Smooth muscle cell (in vitro differentiated cells): ENCODE measurements around the gene TMPRSS6. TPM values are rescaled to one million over a fixed set of nuclear protein-coding genes. Genes with fewer than 3 reads are reported as not detected.
A peak's percentile ranks its signal among the peaks of the same experiment; 100 is the strongest.

Source experiments
- DNase-seq: peaks from one replicate; lab custom pipeline; 2025; ENCODE audit not compliant: unreplicated experiment; lab: John Stamatoyannopoulos, UW
- H2AFZ ChIP-seq: fragments of 200-600 bp; sonication (generic); 2 replicates; pipeline ENCODE4 v1.6.0; 2016; ENCODE audit warnings: antibody characterized with exemption, low read depth, mild to moderate bottlenecking
- H3F3A ChIP-seq: fragments of 200-600 bp; sonication (generic); 2 replicates; pipeline ENCODE4 v1.6.0; 2017; ENCODE audit warnings: antibody characterized with exemption, low read depth
- H3K27ac ChIP-seq: fragments of 200-600 bp; sonication (generic); 2 replicates; pipeline ENCODE4 v1.5.1; 2016; ENCODE audit warnings: low read depth, mild to moderate bottlenecking
- H3K27me3 ChIP-seq: fragments of 200-600 bp; sonication (generic); 2 replicates; pipeline ENCODE4 v1.6.1; 2016; ENCODE audit warnings: low read depth, mild to moderate bottlenecking
- H3K36me3 ChIP-seq: fragments of 200-600 bp; sonication (generic); 2 replicates; pipeline ENCODE4 v1.5.1; 2016; ENCODE audit warnings: low read depth
- H3K4me1 ChIP-seq: fragments of 200-600 bp; sonication (generic); 2 replicates; pipeline ENCODE4 v1.5.1; 2016; ENCODE audit warnings: low read depth
- H3K4me2 ChIP-seq: fragments of 200-600 bp; sonication (generic); 2 replicates; pipeline ENCODE4 v1.6.0; 2016; ENCODE audit warnings: mild to moderate bottlenecking
- H3K4me3 ChIP-seq: fragments of 200-600 bp; sonication (generic); 2 replicates; pipeline ENCODE4 v1.5.1; 2016; ENCODE audit warnings: mild to moderate bottlenecking
- H3K79me2 ChIP-seq: fragments of 200-600 bp; sonication (generic); 2 replicates; pipeline ENCODE4 v1.6.0; 2016; ENCODE audit warnings: low read depth, mild to moderate bottlenecking
- H3K9ac ChIP-seq: fragments of 200-600 bp; sonication (generic); 2 replicates; pipeline ENCODE4 v1.6.0; 2016; ENCODE audit warnings: low read depth
- H3K9me3 ChIP-seq: fragments of 200-600 bp; sonication (generic); replicated peaks from 2 replicates; pipeline ENCODE4 v1.5.1; 2016; ENCODE audit warnings: low read depth
- H4K20me1 ChIP-seq: fragments of 200-600 bp; sonication (generic); 2 replicates; pipeline ENCODE4 v1.6.0; 2016; ENCODE audit warnings: low read depth
- CTCF ChIP-seq: fragments of 200-600 bp; sonication (generic); IDR thresholded peaks from 2 replicates; pipeline ENCODE4 v1.5.1; 2017; ENCODE audit warnings: borderline replicate concordance, mild to moderate bottlenecking, antibody characterized with exemption; ENCODE audit not compliant: insufficient read depth, poor library complexity, severe bottlenecking
- WGBS: methylation state at CpG from one replicate; pipeline ENCODE4 v1.1.7; 2016; ENCODE audit warnings: low lambda C conversion rate; 5-methylcytosine and 5-hydroxymethylcytosine counted together
- polyA plus RNA-seq: library from polyadenylated mRNA; unstranded; fragments of >200 nt; fragmentation: Nextera tagmentation; extraction: Ambion mirVana; gene quantifications from 2 replicates; pipeline ENCODE4 v1.2.1, GENCODE V29; 2016
- total RNA-seq: library from RNA; depleted of rRNA; stranded (reverse); fragments of >200 nt; gene quantifications from 2 replicates; pipeline ENCODE4 v1.2.3, GENCODE V29; 2014

TMPRSS6 gene
- total and polyA plus RNA-seq, 2 experiments from 2014 or later, result not detected

GRCh38 chr22:37140686-37141323 is 31.3 kb upstream of the TMPRSS6 start:
- Histone ChIP-seq H2AFZ (no peak overlapping the region), H3K9me3 (no peaks in the 10 kb centered on the region), H3K27ac (no peak overlapping the region), H3K27me3 (no peaks in the 10 kb centered on the region), H3K36me3 (no peaks in the 10 kb centered on the region), H3K79me2 (no peaks in the 10 kb centered on the region), H3K4me1 (peaks cover 4% of the 10 kb centered on the region), H3K9ac (no peak overlapping the region), H3K4me2 (no peak overlapping the region), H3F3A (no peaks in the 10 kb centered on the region), H4K20me1 (no peaks in the 10 kb centered on the region), H3K4me3 (no peak overlapping the region)
- WGBS, result 94% methylated on average over 15 of the region's 16 CpGs
- DNase-seq, result no peak
- no peak for TF ChIP-seq CTCF

- no peaks in the 10 kb centered on the region for H4K20me1 ChIP-seq
- TF ChIP-seq CTCF, result no peak
- peak overlapping the region; percentile 4 for H3K4me2 ChIP-seq
- H3K9me3 ChIP-seq, result no peaks in the 10 kb centered on the region
- H3K36me3 ChIP-seq, result no peaks in the 10 kb centered on the region
- no peaks in the 10 kb centered on the region for H3K79me2 ChIP-seq
- no peaks in the 10 kb centered on the region for H3K4me1 ChIP-seq
- no peaks in the 10 kb centered on the region for H3K27me3 ChIP-seq
- H3K9ac ChIP-seq, result no peak overlapping the region
- no peak overlapping the region for H3K4me3 ChIP-seq
- no peak overlapping the region for H3K27ac ChIP-seq
- DNase-seq, result no peak
- no peak overlapping the region for H2AFZ ChIP-seq
- no peaks in the 10 kb centered on the region for H3F3A ChIP-seq
- 89% methylated on average over 7 of the region's 7 CpGs for WGBS
Measured at GRCh38 chr22:37139762-37140161, 30.2 kb upstream of the TMPRSS6 start.

GRCh38 chr22:37138849-37139561 is 29.5 kb upstream of the TMPRSS6 start:
- no peaks in the 10 kb centered on the region for H3K4me1 ChIP-seq
- no peaks in the 10 kb centered on the region for H3K79me2 ChIP-seq
- H2AFZ ChIP-seq, result no peak overlapping the region
- no peaks in the 10 kb centered on the region for H3K27me3 ChIP-seq
- no peaks in the 10 kb centered on the region for H4K20me1 ChIP-seq
- H3F3A ChIP-seq, result no peaks in the 10 kb centered on the region
- no peaks in the 10 kb centered on the region for H3K36me3 ChIP-seq
- no peaks in the 10 kb centered on the region for H3K9me3 ChIP-seq
- no peak for DNase-seq
- H3K27ac ChIP-seq, result no peak overlapping the region
- TF ChIP-seq CTCF, result no peak
- no peak overlapping the region for H3K9ac ChIP-seq
- 52% methylated on average over 16 of the region's 16 CpGs for WGBS
- H3K4me2 ChIP-seq, result peak overlapping the region; percentile 4
- H3K4me3 ChIP-seq, result no peak overlapping the region
